ENCODE results near the gene CHAC1.
"Not testable (repeated sequence)": the region's sequence is repeated elsewhere in the genome, so short reads cannot be mapped to it uniquely, and the experiment has no call there.

The CHAC1 gene

GRCh38 chr15:40958723-40959122, 5.5 kb downstream of the CHAC1 start:
- no peak for DNase-seq

GRCh38 chr15:40959331-40960141, 6.3 kb downstream of the CHAC1 start:
- DNase-seq = no peak

GRCh38 chr15:40960151-40960885, 7.0 kb downstream of the CHAC1 start:
- no peak for DNase-seq

- no peak for DNase-seq
These were observed 7.7 kb downstream of the CHAC1 start for GRCh38 chr15:40960925-40961324.

GRCh38 chr15:40961740-40962139, 8.5 kb downstream of the CHAC1 start:
- not testable (repeated sequence) for DNase-seq

- DNase-seq = not testable (repeated sequence)
These were observed 9.0 kb downstream of the CHAC1 start for GRCh38 chr15:40962317-40962716.

- no peak for DNase-seq
These were observed 9.9 kb downstream of the CHAC1 start for GRCh38 chr15:40963201-40963600.

- no peak for DNase-seq
These were observed 10.7 kb downstream of the CHAC1 start for GRCh38 chr15:40964006-40964405.

- no peak for DNase-seq
These were observed 11.4 kb downstream of the CHAC1 start for GRCh38 chr15:40964634-40965033.

GRCh38 chr15:40968290-40969085, 15.2 kb downstream of the CHAC1 start:
- no peak for DNase-seq

GRCh38 chr15:40969363-40969762, 16.1 kb downstream of the CHAC1 start:
- DNase-seq = no peak

- DNase-seq = no peak
These were observed 21.6 kb downstream of the CHAC1 start for GRCh38 chr15:40974879-40975278.

- no peak for DNase-seq
These were observed 23.5 kb downstream of the CHAC1 start for GRCh38 chr15:40976819-40977218.

GRCh38 chr15:40978141-40978540, 24.9 kb downstream of the CHAC1 start:
- no peak for DNase-seq

GRCh38 chr15:40978562-40978961, 25.3 kb downstream of the CHAC1 start:
- no peak for DNase-seq

- DNase-seq = no peak
These were observed 27.9 kb downstream of the CHAC1 start for GRCh38 chr15:40981186-40981585.

GRCh38 chr15:40982855-40983254, 29.6 kb downstream of the CHAC1 start:
- DNase-seq = no peak

GRCh38 chr15:40984406-40984805, 31.1 kb downstream of the CHAC1 start:
- DNase-seq = no peak

GRCh38 chr15:40984964-40985363, 31.7 kb downstream of the CHAC1 start:
- DNase-seq = no peak

GRCh38 chr15:40985541-40986330, 32.5 kb downstream of the CHAC1 start:
- DNase-seq = no peak

- DNase-seq = no peak
These were observed 33.5 kb downstream of the CHAC1 start for GRCh38 chr15:40986820-40987219.

- DNase-seq = no peak
These were observed 34.9 kb downstream of the CHAC1 start for GRCh38 chr15:40988156-40988555.

GRCh38 chr15:40990080-40990479, 36.8 kb downstream of the CHAC1 start:
- no peak for DNase-seq
